GM18870 (cell line): ENCODE data around the gene NARS2.
"Not testable (repeated sequence)": the region's sequence is repeated elsewhere in the genome, so short reads cannot be mapped to it uniquely, and the experiment has no call there.

Source experiments
- ATAC-seq: cut with Tn5 transposase; IDR thresholded peaks from one replicate; pipeline ENCODE4 v1.9.1; 2021; ENCODE audit warnings: moderate library complexity; ENCODE audit not compliant: unreplicated experiment

Gene NARS2

DNA sequence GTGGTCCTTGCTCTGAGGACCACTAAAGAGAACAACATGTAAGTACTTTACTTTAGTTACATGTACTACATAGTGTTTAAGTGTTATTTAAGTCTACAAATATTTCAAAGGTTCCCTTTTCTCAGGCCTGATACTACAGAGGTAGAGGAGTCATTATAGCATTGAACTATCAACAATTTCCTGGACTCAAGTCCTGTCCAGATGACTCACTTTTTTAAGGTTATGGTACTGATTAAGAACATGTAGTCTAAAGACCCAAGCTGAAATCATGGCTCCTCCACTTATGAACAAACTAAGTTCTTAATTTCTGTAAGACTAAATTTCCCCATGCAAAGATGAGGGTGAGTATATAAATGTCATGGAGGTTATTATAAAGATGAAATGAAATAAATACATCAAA lies 74.7 kb downstream of the NARS2 start:
- ATAC-seq: no peak

DNA sequence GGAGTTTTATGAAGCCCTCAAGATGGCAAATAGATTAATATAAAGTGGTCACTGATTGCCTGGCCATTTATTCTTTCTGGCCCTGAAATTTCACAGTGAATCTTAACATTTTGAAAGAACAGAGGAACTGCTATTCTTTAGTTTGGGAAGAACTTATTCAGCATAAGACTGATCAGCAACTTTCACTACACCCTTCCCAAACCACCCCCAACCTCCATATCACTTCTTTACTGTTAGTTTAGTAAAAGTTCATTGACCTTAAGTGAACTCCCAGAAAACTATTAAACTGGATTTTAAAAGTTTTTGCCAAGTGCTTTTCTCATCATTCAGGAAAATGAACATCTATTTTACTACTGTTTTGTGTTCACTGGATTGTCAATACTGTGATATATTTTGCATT lies 77.4 kb downstream of the NARS2 start:
- no peak for ATAC-seq

DNA sequence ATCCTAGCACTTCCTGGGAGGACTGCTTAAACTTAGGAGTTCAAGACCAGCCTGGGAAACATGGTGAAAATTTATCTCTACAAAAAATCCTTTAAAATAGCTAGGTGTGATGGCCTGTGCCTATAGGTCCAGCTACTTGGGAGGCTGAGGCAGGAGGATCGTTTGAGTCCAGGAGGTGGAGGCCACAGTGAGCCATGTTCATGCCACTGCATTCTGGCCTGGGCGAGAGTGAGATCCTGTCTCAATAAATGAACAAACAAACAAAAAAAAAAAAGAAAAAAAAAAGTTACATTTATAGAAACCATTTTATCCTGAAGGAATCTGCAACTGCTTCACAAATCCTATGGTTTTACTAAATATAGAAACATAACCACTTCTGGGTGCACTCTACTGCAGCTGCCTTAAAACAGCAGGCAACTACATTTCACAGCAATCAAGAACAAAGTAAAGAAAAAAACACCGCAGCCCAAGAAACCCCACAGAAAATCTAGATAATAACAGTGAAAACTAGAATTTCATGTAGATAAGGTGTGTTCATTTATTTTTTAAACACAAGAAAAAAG lies 81.2 kb downstream of the NARS2 start:
- ATAC-seq: no peak

DNA sequence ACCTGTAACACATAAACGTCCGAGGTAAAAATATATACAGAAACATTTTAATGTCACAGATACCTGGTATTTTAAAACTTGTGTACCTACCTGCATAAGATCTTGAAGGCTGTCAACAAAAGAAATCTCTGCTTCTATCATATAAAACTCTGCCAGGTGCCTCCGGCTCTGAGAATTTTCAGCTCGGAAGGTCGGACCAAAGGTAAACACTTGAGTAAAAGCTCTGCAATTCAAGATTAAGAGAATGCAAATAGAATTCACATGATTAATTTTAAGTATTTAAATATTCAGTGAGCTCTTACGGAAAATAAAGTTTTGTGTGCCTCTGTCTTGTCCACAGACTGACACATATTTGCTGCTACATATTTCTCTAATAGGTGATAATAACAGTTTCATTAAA lies 81.7 kb downstream of the NARS2 start:
- no peak for ATAC-seq

DNA sequence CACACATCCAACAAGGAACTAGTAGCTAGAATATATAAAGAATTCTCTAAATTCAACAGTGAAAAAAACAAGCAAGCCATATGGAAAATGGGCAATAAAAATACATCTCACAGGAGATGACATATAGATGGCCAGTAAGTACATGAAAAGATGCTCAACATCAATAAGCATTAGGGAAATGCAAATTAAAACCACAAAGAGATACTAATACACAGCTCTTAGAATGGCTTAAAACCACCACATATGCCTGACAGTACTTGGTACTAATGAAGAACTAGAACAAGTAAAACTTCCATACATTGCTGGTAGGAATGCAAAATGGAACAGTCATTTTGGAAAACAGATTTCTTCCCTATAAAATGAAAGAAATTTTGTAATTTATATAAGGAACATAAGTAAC lies 85.5 kb downstream of the NARS2 start:
- no peak for ATAC-seq

DNA sequence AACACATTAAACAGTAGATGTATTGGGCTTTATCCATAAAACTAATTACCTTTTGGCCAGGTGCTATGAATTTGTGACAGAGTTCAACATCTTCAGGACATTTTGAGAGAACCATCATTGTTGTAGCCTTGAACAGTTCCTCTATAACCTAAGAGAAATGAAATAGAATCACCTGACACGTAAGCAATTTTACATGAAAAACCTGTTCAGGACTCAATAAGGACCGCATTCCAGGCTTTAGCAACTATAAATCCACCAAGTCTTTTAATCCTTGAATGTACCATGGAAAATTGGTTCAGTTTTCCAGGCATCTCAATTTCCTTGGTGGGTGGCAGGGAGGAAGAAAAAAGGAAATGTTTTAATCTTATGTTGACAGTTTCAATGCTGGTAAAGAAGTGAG lies 96.1 kb downstream of the NARS2 start:
- ATAC-seq: no peak

DNA sequence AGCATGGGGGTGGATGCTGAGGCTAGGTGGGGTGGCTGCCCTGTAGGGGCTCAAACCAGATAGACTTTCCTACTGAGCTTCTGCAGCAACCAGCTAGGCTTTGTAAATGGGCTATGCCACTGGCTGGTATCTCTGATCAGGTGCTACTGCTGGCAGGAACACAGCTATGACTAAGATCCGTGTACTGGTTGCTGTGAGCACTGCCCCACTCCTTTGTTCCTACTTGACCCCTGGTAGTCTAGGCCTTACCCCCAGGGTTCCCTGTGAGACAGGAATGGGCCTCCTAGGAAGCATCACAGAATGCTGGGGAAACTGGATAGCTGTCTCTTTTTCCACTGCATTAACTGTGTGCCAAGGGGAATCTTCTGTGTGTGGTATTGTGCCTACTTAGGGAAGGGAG lies 98.6 kb downstream of the NARS2 start:
- no peak for ATAC-seq

DNA sequence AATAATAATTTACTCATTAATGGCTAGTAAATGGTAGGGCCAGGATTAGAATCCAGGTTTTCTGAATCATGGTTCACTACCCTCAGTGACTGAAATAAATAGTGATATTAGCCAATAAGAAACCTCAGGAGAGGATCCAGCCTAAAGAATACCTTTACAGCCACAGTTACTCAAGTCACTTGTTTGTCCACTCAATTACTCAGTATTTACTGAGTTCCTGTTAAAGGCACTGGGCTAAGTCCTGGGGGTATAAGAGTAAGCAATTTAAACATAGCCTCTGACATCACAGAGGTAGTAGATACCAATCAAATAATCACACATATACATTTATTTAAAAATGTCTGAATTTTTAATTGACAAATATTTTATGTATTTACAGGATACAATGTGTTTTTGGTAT lies 100.2 kb downstream of the NARS2 start:
- no peak for ATAC-seq

DNA sequence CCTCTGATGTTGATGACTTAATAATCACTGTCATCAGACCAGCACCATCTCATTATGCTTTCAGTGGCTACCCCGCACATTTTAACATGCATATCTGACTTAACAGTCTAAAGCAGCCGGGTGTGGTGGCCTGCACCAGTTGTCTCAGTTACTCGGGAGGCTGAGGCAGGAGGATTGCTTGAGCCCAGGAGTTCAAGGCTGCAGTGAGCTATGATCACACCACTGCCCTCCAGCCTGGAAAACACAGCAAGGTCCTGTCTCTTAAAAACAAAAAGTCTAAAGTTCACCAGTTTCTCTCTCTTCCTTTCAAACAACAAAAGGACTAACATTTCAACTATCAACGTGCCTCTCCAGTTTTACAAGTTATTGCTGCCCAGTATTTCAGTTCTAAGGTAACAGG lies 101.8 kb downstream of the NARS2 start:
- ATAC-seq: no peak

DNA sequence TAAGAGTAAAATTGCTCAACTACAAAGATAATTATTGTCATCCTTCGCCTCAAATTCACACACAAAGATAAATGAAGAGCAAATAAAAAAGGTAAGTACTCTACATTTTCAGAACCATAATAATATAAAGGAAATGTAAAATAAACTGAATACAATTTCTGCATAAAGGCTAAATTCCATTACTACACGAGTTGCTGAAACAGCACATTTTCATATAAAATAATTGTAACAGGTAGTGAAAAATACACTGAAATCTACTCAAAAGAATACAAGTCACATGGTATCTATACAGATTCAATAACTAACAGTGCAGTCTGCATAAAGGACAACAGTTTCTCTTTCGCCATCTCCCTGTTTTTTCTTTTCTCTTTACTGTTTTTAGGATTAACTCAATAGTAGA lies 102.3 kb downstream of the NARS2 start:
- ATAC-seq: no peak

DNA sequence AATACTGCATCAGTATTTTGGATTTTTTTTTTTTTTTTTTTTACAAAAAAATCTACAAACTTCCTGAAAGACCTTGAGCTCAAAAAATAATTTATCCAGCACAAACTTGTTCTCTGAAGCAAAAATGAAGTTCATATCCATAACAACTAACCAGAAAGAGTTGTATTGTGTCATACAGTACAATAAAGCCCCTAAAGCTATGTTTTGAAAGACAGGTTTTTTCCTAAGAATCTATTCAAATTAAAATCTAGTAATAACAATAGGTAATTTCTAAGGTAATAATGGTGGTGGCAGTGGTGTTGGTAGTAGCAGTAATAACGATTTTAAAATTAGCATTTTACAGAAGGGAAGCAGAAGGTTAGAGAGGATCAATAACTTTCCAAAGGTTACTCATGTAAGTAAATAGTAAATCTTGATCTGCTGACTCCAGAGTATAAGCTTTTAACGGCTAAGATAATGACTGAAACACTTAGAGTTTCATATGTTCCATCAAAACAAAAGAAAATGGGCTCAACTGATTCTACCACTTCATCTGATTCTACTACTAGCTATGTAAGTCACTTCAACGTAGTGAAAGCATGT lies 103.7 kb downstream of the NARS2 start:
- no peak for ATAC-seq

DNA sequence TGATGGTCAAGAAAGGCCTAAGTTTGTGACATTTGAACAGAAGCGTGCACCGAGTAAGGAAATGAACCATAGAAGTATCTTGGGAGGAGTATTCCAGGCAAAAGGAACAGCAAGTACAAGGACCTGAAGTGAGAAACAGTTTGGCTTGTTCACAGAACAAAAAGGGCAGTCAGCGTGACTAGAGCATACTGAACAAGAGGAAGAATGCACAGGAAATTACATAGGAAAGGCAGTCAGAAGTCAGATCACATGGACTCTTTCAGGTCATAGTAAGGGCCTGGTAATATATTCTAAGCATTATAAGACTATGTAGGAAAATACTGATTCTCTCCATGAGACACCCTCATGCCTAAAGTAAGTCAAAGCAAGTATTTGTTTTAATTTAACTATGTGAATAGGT lies 104.8 kb downstream of the NARS2 start:
- ATAC-seq: no peak

DNA sequence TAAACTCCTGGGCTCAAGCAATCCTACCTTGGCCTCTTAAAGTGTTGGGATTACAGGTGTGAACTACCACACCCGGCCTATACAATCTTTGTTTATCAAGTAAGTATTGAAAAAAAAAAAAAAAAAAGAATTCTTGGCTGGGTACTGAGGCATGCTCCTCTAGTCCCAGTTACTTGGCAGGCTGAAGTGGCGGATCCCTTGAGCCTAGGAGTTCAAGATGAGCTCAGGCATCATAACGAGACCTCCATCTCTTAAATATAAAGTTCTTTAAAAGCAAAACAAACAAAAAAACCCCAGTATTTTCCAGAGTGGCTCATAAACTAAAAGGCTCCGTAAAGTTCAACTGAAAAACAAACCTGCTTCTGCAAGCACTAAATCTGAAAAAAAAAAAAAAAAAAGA lies 106.7 kb downstream of the NARS2 start:
- no peak for ATAC-seq

DNA sequence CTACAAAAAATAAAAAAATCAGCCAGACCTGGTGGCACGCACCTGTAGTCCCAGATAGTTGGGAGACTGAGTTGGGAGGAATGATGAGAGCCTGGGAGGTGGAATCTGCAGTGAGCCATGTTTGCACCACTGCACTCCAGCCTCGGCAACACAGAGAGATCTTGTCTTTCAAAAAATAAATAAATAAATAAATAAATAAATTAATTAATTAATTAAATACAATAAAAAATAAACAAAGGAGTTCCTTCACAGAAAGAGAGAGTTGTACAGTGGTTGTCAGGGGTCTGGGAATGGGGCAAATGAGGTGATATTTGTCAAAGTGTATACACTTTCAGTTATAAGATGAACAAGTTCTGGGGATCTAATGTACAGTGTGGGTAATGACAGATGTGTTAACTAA lies 107.3 kb downstream of the NARS2 start:
- no peak for ATAC-seq

DNA sequence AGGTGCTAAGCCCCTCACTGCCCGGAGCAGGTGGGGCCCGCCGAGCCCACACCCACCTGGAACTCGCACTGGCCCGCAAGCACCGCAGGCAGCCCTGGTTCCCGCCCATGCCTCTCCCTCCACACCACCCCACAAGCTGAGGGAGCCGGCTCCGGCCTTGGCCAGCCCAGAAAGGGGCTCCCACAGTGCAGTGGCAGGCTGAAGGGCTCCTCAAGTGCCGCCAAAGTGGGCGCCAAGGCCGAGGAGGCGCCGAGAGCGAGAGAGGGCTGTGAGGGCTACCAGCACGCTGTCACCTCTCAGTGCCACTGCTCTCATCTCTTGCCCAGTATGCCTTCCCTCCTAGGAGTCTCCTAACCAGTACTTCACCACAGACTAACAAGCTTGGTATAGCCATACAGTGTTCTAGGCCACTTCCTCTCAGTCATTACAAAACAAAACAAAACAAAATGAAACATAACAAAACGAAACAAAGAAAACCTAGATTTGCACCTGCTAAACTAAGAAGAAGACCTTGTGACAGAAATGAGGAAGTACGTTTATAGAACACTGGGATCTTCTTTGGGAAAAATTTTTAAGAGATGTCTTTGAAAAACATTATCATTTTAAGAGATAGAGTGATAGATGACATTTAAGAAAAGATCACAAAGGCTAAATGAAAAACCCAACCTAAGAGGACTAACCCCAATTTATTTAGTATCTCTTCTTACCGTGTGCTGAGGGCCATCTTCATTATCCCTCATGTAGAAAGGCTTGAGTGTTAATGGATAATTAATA lies 109.3 kb downstream of the NARS2 start:
- ATAC-seq: peak; percentile 98

DNA sequence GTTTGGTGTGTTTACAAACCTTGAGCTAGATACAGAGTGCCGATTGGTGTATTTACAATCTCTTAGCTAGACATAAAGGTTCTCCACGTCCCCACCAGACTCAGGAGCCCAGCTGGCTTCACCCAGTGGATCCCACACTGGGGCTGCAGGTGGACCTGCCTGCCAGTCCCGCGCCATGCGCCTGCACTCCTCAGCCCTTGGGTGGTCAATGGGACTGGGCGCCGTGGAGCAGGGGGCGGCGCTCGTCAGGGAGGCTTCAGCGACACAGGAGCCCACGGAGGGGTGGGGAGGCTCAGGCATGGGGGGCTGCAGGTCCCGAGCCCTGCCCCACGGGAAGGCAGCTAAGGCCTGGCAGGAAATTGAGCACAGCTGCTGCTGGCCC lies 109.9 kb downstream of the NARS2 start:
- not testable (repeated sequence) for ATAC-seq

DNA sequence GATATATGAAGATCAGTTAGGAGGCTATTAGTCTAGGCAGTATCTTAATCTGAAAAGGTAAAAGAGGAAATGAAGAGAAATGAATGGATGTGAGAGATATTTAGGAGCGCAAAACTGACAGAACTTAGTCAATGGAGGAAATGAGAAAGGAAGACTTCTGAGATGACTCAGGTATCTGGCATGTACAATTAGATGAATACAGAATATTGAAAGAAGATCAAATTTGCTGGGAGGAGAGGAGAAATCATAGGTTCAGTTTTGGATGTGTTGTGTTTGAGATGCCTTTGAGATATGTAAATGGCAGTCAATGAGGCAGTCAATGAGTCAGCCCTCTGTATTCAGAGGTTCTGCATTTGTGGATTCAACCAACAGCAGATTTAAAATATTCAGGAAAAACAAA lies 114.2 kb downstream of the NARS2 start:
- peak; percentile 34 for ATAC-seq

DNA sequence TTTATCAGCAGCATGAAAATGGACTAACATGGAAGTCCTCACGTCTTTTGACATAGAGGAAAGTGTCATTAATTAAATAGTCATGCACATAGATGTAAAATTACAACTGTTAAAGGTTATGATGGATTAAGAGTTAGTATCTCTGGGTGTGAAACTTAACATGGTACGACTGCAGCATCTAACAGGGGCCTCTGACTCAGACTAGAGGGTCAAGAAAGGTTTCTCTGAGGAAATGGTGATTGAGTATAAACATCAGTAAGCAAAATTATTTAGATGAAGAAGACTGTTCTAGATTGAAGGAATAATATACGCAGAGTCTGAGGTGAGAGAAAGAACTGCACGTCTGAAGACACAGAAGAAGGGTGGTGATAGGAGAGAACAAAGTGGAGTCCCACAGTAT lies 114.9 kb downstream of the NARS2 start:
- ATAC-seq: no peak

DNA sequence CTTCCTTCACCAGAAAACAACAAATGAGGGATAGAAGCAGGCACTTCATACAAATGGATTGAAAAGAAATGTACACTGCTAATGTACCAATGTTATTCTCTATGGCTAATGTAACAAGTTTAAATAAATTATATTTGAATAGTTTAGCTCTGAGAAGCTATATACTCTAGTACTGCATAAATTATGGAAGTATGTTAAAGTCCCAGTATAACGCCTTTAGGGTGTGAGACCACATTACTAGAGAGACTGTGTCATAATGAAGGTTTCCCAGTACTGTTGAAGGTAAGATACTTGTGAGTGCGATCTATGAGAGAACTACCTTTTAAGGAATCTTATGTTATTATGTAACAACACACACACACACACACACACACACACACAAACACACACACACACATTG lies 117.2 kb downstream of the NARS2 start:
- no peak for ATAC-seq

DNA sequence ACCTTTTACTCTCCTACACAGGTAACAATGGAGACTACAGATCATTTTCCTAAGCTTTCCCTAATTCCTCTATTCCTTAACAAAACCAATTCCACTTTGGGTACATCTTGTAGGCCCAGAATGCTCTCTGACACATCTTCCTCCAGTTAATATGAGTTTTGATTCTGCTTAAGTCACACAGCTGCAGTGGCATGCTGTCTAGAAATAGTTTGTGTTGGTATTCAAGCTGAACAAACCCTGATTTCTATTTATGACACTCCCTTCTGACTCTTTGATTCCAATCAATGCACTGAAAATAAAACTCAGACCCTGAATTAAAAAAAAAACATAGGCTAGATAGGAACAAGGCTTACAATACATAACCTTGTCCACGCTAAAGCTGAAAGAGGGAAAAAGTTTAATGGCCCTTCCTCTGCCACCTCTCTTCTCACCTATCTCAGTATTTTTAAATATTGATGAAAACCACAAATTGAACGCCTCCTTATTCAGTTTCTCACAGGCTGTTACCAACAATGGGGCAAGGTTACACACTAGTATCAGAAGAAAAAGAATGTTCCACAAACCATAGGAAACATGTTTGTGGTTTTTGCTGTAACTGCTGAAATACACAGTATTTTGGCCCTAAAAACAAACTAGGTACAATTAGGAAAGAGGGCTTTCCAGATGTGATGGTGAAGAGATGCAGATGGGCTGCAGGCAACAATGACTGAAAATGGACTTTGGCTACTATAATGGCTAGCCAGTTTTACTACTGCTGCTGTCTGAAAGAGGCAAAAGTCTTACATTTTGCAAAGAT lies 121.3 kb downstream of the NARS2 start:
- no peak for ATAC-seq

DNA sequence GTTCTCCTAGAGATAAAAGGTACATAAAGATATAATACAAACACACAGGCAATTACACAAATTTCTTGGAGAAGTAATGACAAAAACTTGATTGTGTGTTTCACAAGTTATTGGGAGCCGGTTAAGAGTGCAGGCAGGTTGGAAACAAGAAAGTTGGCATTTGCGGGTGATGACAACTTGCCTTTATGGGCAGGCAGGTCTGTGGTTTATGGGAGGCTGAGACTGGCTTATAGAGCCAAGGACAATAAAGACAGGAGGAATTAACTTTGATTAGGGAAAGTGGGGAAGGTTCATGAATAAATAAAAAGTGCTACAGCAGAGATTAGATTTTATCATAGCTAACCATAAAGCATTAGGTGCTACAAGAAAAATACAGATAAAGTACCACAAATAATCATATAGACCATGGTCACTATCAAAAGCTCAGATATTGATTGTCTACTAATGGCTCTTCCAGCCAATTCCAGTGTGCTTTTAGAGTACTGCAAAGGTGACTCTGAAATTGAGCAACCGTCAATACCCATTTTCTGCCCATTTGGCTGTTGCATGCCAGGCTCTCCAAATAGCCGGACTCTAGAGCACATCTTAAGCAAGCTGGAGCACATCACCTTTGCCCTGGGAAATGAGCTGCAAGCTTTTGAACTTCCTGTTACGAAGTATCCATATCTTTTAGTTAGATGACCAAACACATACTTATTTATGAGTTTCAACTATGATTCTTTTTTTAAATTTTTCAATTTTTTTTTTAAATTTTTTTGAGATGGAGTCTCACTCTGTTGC lies 123.1 kb downstream of the NARS2 start:
- no peak for ATAC-seq
